Breast epithelium (tissue), 3 donors: ENCODE results near the gene FZD2.

Source experiments
- POLR2AphosphoS5 ChIP-seq, 3 donors: sonication (generic); formaldehyde crosslinking; IDR thresholded peaks; one replicate each; pipeline ENCODE4 v1.6.1; 2017; ENCODE audit warnings: antibody characterized with exemption in 3 of 3
- TF ChIP-seq, protein P1 (sequence below), 3 donors: fragments of 450-650 bp; IDR thresholded peaks; one replicate each; pipeline ENCODE4 v1.5.1; 2016 to 2017; ENCODE audit warnings: antibody characterized with exemption in 3 of 3, mild to moderate bottlenecking in 3 of 3, moderate library complexity in 3 of 3

DNA sequence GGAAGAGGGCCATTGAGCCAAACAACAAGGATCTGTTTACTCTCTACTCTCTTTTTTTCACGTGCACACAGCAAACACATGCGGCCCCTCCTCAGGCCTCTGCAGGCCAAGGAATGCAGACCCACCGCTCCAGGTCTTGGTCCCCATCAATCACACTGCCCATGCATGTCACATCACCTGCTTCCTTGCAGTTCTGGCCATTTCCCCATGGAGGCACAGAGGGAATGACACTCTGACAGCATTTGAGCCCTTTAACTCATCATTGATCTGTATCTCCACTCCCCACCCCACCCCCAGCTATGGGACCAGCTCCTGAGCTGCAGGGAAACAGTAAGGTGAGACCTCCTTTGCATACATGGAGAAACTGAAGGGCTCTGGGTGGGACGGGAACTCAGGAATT is 53.0 kb downstream of the FZD2 start:
- no peak for TF ChIP-seq POLR2AphosphoS5 (IDR thresholded peaks at IDR 0.05)
- TF ChIP-seq, protein P1, sequence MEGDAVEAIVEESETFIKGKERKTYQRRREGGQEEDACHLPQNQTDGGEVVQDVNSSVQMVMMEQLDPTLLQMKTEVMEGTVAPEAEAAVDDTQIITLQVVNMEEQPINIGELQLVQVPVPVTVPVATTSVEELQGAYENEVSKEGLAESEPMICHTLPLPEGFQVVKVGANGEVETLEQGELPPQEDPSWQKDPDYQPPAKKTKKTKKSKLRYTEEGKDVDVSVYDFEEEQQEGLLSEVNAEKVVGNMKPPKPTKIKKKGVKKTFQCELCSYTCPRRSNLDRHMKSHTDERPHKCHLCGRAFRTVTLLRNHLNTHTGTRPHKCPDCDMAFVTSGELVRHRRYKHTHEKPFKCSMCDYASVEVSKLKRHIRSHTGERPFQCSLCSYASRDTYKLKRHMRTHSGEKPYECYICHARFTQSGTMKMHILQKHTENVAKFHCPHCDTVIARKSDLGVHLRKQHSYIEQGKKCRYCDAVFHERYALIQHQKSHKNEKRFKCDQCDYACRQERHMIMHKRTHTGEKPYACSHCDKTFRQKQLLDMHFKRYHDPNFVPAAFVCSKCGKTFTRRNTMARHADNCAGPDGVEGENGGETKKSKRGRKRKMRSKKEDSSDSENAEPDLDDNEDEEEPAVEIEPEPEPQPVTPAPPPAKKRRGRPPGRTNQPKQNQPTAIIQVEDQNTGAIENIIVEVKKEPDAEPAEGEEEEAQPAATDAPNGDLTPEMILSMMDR (IDR thresholded peaks at IDR 0.05), result no peak
